LHCN-M2 (cell line): ENCODE data around the gene MRPS27. TPM values are rescaled to one million over a fixed set of nuclear protein-coding genes. Genes with fewer than 3 reads are reported as not detected.

Experiments
- DNase-seq: peaks from one replicate; pipeline ENCODE4 v3.0.0-alpha.2; 2012; ENCODE audit warnings: low read depth
- total RNA-seq: library from RNA; depleted of rRNA; stranded (reverse); fragments of >200 nt; gene quantifications from 2 replicates; pipeline ENCODE4 v1.2.3, GENCODE V29; 2014

The MRPS27 gene
- total RNA-seq, 1 experiment from 2014 or later, result 91.1 TPM

DNA sequence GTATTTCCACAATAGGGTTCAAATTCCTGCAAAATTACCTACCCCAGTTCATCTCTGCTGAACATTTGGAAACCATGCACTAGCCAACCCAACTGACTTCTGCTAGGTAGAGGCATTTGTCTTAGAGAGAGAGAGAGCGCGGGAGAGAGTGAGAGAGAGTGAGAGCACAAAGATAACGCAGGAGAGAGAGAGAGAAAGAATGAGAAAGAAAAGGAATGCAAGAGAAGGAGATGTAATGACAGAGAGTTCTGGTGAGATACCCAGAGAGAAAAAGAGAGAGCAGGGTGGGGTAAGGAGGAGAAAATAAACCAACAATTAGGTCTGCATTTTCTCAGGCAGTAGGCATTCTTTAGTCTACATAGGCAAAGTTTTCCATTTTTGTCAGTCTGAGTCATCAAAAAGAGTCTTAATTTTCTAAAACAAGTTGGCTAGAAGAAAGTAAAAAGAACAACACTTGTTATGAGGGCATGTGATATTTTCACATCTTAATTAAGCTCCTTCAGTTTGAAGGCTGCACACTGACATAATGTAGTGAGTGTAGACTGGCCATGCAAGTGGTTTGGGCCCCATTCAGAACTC is 114.5 kb downstream of the MRPS27 start:
- DNase-seq, result peak; percentile 24

DNA sequence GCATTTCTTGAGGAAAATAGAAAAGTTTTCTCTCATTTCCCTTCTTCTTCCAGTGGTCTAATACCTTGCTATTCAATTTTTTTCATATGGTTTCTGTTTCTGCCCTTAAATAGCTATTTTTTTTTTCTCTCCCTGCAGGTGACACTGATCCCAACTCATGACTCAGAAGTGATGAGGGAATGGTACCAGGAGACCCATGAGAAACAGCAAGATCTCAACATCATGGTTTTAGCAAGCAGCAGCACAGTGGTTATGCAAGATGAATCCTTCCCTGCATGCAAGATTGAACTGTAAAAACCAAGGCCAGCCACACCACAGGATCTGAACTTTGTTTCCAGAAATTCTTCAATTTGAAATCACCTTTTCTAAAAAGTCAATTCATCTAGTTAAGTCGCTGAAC is 115.1 kb downstream of the MRPS27 start:
- peak; percentile 34 for DNase-seq

DNA sequence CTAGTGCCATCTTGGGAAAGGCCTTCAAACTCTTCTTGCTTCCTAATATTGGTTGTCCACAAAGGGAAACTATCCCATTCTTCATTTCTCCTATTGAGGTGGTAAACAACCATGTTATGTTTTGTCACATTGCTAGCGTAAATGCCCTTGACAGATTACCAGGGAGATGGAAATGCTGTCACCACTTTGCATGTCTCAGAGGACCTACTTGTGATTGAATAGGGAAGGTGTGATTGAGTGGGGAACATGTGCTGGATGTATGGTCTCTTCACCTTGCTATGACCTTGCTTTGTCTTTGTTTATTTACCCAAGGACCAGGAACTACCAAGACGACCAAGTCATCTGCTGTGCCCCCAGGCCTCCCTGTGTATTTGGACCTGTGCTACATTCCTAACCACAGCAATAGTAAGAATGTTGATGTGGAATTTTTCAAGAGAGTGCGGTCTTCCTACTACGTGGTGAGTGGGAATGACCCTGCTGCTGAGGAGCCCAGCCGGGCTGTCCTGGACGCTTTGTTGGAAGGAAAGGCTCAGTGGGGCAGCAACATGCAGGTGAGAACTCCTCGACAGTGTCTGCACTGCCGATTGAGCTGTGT is 116.7 kb downstream of the MRPS27 start:
- no peak for DNase-seq

GRCh38 chr5:72202331-72202825 is 117.7 kb downstream of the MRPS27 start:
- no peak for DNase-seq

DNA sequence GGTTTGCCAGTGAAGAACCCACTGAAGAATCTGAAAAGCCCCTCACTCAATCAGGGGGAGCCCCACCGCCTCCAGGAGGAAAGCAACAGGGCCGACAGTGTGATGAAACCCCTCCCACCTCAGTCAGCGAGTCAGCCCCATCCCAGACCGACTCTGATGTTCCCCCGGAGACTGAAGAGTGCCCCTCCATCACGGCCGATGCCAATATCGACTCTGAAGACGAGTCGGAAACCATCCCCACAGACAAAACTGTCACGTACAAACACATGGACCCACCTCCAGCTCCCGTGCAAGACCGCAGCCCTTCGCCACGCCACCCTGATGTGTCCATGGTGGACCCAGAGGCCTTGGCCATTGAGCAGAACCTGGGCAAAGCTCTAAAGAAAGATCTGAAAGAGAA is 120.4 kb downstream of the MRPS27 start:
- no peak for DNase-seq

DNA sequence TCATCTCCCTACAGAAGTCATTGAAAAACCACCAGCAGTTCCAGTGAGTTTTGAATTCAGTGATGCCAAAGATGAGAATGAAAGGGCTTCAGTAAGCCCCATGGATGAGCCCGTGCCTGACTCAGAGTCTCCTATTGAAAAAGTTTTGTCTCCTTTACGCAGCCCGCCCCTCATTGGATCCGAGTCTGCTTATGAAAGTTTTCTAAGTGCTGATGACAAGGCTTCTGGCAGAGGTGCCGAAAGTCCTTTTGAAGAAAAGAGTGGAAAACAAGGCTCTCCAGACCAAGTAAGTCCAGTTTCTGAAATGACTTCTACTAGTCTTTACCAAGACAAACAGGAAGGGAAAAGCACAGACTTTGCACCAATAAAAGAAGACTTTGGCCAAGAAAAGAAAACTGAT is 122.6 kb downstream of the MRPS27 start:
- no peak for DNase-seq

GRCh38 chr5:72195581-72195980 is 124.5 kb downstream of the MRPS27 start:
- DNase-seq, result peak; percentile 26

- no peak for DNase-seq
Measured at GRCh38 chr5:72194846-72195245, 125.2 kb downstream of the MRPS27 start.

DNA sequence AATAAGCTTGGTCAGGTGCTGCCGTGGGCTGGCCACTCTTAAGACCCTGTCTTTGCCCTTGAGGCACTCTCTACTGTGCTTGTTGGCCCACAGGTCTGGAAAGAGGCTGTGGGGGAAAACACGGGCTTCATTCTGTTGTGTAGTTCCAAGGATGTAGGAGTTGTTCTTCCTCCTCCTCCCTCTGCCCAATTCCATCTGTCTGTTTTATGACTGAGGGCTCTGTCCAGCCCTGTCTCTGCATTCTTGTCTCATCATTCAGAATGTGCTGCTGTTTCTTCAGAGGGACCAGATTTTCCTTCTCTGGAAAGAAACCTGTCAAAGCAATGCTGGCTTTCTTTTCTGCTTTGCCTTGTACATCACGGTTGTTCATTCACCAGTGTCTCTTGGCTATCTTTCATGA is 128.6 kb downstream of the MRPS27 start:
- no peak for DNase-seq

GRCh38 chr5:72189146-72189545 is 130.9 kb downstream of the MRPS27 start:
- no peak for DNase-seq

GRCh38 chr5:72188166-72188565 is 131.9 kb downstream of the MRPS27 start:
- no peak for DNase-seq

- DNase-seq, result peak; percentile 41
Measured at GRCh38 chr5:72187388-72188075, 132.5 kb downstream of the MRPS27 start.

DNA sequence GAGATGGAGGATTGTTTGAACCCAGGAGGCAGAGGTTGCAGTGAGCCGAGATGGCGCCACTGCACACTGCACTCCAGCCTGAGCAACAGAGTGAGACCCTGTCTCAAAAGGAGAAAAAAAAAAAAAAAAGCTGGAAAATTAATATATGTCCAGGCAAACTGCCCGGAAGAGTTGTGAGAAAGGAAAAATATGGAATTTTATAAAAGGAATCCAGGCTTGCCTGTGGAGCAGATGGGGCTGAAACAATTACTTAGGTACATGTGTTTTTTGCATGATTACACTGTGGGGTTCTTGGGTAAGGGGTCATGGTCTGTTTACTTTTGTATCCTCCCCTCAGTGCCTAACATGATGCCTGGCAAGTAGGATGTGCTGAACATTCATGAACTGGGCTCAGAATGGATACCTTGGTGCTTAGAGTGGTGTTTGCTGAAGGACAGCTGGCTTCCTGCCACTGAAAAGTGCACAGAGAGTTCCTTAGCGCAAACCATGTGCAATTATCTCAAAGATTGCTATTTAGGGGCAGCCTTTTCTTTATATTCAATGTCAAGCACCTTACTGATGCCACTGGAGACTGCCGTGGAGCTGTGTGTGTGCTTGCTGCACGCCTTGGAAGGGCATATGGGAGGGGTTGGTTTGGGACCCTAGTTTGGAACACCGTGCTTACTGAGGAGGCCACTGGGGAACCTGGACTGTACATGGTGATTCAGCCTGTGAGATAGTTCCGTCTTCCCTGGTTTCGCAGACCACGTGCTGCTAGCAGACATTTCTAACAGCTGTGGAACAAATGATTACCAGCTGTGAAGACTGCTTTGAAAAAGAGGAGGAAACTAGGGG is 134.3 kb downstream of the MRPS27 start:
- DNase-seq, result peak; percentile 41

DNA sequence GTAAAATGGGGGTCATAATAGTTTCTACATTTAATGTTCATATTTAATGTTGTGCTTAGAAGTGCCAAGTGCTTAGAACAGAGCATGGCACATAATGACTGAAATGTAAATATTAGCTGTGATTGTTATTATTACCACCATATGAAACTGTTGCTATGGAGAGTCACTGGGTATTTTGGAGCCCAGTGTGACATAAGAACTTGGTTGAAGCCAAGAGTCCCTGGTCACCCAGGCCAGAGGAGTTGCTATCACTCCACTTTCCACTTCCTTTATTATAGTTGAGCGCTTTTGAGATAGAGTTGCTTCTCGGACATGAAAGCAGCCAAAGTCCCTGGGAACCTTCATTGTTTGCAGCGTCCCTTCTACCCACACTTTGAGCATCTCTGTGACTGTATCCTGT is 135.6 kb downstream of the MRPS27 start:
- no peak for DNase-seq

DNA sequence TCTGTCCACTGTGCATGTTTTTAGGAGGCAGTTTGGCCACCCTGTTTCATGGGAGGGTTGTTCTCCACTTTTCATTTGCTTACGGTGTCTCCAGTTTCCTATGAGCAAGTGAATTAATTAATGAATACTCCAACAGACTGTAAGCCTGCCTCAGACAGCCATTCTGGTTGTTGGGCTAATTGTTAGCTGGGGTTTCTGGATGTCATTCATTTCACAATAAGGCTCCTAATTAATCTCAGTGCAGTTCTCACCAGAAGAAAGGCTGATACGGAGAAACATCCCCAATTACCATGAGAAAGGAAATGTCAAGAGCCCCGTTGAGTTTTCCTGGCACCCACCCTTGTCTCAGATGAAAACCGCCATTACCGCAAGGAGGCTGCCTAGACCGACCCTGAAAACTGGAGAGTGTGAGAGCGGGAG is 136.9 kb downstream of the MRPS27 start:
- DNase-seq, result no peak

DNA sequence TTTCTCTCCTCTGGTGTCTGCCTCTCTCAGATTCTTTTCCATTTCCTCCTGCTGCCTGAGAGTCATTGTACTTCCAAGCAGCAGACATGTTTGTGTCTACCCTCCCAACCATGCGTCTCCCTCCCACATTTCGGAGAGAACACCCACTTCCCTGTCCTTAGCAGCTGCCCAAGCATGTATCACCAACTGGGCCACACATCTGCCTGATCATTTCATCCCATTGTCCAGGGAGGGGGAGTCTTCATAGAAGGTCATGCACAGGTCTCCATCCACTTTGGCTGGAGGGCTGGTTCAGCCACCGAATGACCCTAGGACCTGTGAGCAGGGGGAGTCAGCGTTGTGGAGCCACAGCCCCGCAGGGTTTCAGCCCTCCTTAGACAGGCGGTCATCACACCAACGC is 137.4 kb downstream of the MRPS27 start:
- no peak for DNase-seq

GRCh38 chr5:72180925-72181324 is 139.1 kb downstream of the MRPS27 start:
- DNase-seq, result no peak

- no peak for DNase-seq
Measured at GRCh38 chr5:72179816-72180440, 140.1 kb downstream of the MRPS27 start.

- peak; percentile 93 for DNase-seq
Measured at GRCh38 chr5:72179028-72179815, 140.8 kb downstream of the MRPS27 start.

- DNase-seq, result no peak
Measured at GRCh38 chr5:72177538-72177937, 142.5 kb downstream of the MRPS27 start.

- no peak for DNase-seq
Measured at GRCh38 chr5:72172786-72173185, 147.3 kb downstream of the MRPS27 start.
